HepG2 (cell line): ENCODE data around the gene PAQR3. TPM values are rescaled to one million over a fixed set of nuclear protein-coding genes. Genes with fewer than 3 reads are reported as not detected.
A peak's percentile ranks its signal among the peaks of the same experiment; 100 is the strongest.

ENCODE experiments used
- ATAC-seq: fragments of 200-7000 bp; cut with Tn5 transposase; 3 replicates; pipeline ENCODE4 v1.9.1; 2020; ENCODE audit warnings: mild to moderate bottlenecking, moderate library complexity
- Bru-seq: library from RNA; stranded (reverse); fragments of 400-500 nt; gene quantifications from one replicate; lab custom pipeline; 2021; lab: Mats Ljungman, UMichigan
- BruChase-seq, 2 experiments: library from RNA; stranded (reverse); fragments of 400-500 nt; gene quantifications; one replicate each; lab custom pipeline; 2021; lab: Mats Ljungman, UMichigan
- BruUV-seq: library from RNA; stranded (reverse); fragments of 400-500 nt; replicated peaks from 2 replicates; lab custom pipeline; 2021; lab: Mats Ljungman, UMichigan
- CTCF ChIA-PET: fragments of 300-600 bp; formaldehyde crosslinking; extraction: SDS; loops from one replicate; lab custom pipeline; 2021; ENCODE audit warnings: low total read pairs, inconsistent platforms, low intra/inter-chr PET ratio; lab: Yijun Ruan, JAX
- POLR2A ChIA-PET: fragments of 350-600 bp; sonication (Branson Sonifier 250); formaldehyde crosslinking; loops from one replicate; lab custom pipeline; 2020; ENCODE audit warnings: antibody characterized with exemption, inconsistent platforms; lab: Yijun Ruan, JAX
- DNase-seq: peaks from one replicate; pipeline ENCODE4 v3.0.0-alpha.2; 2015; ENCODE audit warnings: low spot score
- FAIRE-seq: peaks from 3 replicates; lab custom pipeline; 2011; peaks lifted over from hg19 to GRCh38; lab: Jason Lieb, UNC
- H2AFZ ChIP-seq: one replicate; pipeline ENCODE4 v1.6.1; 2011; ENCODE audit warnings: low read length, inconsistent platforms
- H3K27ac ChIP-seq: fragments of 300-600 bp; 3 replicates; pipeline ENCODE4 v1.8.0; 2011; ENCODE audit warnings: mixed run types, mild to moderate bottlenecking, mixed read lengths, low read length, inconsistent platforms; ENCODE audit not compliant: insufficient read depth; ENCODE audit errors: extremely low read length
- H3K27me3 ChIP-seq, 2 experiments: fragments of 200-600 bp in 1 of 2; 2 replicates in 1 of 2; 3 replicates in 1 of 2; pipeline versions ENCODE4 v1.6.0 to v1.8.0; 2011; ENCODE audit warnings: low read length in 2 of 2, mild to moderate bottlenecking in 2 of 2, moderate library complexity in 2 of 2, inconsistent platforms in 1 of 2; ENCODE audit not compliant: insufficient read depth in 2 of 2, control insufficient read depth in 1 of 2
- H3K36me3 ChIP-seq, 2 experiments: fragments of 200-600 bp in 1 of 2; replicated peaks in 1 of 2; 2 replicates in 1 of 2; 3 replicates in 1 of 2; pipeline versions ENCODE4 v1.5.1 to v1.8.0; 2011; ENCODE audit warnings: low read length in 2 of 2, inconsistent platforms in 1 of 2; ENCODE audit not compliant: insufficient read depth in 2 of 2, control insufficient read depth in 1 of 2
- H3K4me1 ChIP-seq: 2 replicates; pipeline ENCODE4 v1.5.1; 2012; ENCODE audit warnings: low read length, inconsistent platforms; ENCODE audit not compliant: insufficient read depth
- H3K4me2 ChIP-seq: 2 replicates; pipeline ENCODE4 v1.6.0; 2011; ENCODE audit warnings: low read depth, low read length, inconsistent platforms
- H3K4me3 ChIP-seq, 3 experiments: fragments of 200-600 bp in 1 of 3; sonication (generic), shearing (Covaris generic) in 1 of 3; replicated peaks in 1 of 3; 2 replicates each; pipeline ENCODE4 v1.5.1; 2011 to 2016; ENCODE audit warnings: low read length in 3 of 3, inconsistent platforms in 2 of 3, low read depth in 2 of 3, mild to moderate bottlenecking in 2 of 3, control low read depth in 1 of 3, mixed read lengths in 1 of 3; ENCODE audit not compliant: insufficient read depth in 1 of 3
- H3K79me2 ChIP-seq: one replicate; pipeline ENCODE4 v1.6.1; 2011; ENCODE audit warnings: low read length, inconsistent platforms; ENCODE audit not compliant: insufficient read depth
- H3K9ac ChIP-seq: 2 replicates; pipeline ENCODE4 v1.6.0; 2011; ENCODE audit warnings: mild to moderate bottlenecking, low read depth, low read length, inconsistent platforms; ENCODE audit not compliant: insufficient read depth
- H3K9me3 ChIP-seq: 2 replicates; pipeline ENCODE4 v1.5.1; 2012; ENCODE audit warnings: mild to moderate bottlenecking, low read length
- H4K20me1 ChIP-seq: 2 replicates; pipeline ENCODE4 v1.6.0; 2011; ENCODE audit warnings: inconsistent platforms, mild to moderate bottlenecking, low read length, moderate library complexity; ENCODE audit not compliant: insufficient read depth
- HES4 ChIP-seq: sonication (generic); formaldehyde crosslinking; IDR thresholded peaks from 2 replicates; pipeline ENCODE4 v1.9.0; 2021; ENCODE audit warnings: mild to moderate bottlenecking, missing genetic modification reagents, borderline replicate concordance
- HIVEP1 ChIP-seq: sonication (generic); formaldehyde crosslinking; IDR thresholded peaks from 2 replicates; pipeline ENCODE4 v1.4.0; 2020; ENCODE audit warnings: mild to moderate bottlenecking, missing genetic modification reagents
- HOXA3 ChIP-seq: sonication (generic); formaldehyde crosslinking; IDR thresholded peaks from 2 replicates; pipeline ENCODE4 v1.5.0; 2020; ENCODE audit warnings: missing genetic modification reagents
- KLF13 ChIP-seq: sonication (generic); formaldehyde crosslinking; IDR thresholded peaks from 2 replicates; pipeline ENCODE4 v1.4.0; 2020; ENCODE audit warnings: mild to moderate bottlenecking, missing genetic modification reagents
- NCOA5 ChIP-seq: sonication (generic); formaldehyde crosslinking; IDR thresholded peaks from 2 replicates; pipeline ENCODE4 v1.4.0; 2020; ENCODE audit warnings: missing genetic modification reagents
- NR2F6 ChIP-seq, 2 experiments: IDR thresholded peaks; 2 replicates each; pipeline ENCODE4 v1.6.1; 2016; ENCODE audit warnings: antibody characterized with exemption in 1 of 2, mild to moderate bottlenecking in 1 of 2
- PHF20 ChIP-seq: sonication (generic); formaldehyde crosslinking; IDR thresholded peaks from 2 replicates; pipeline ENCODE4 v1.5.0; 2020; ENCODE audit warnings: mild to moderate bottlenecking, missing genetic modification reagents
- SALL1 ChIP-seq: sonication (generic); formaldehyde crosslinking; IDR thresholded peaks from 2 replicates; pipeline ENCODE4 v1.8.0; 2022; ENCODE audit warnings: mild to moderate bottlenecking, missing genetic modification reagents
- SAP130 ChIP-seq: IDR thresholded peaks from 2 replicates; pipeline ENCODE4 v1.6.1; 2016; ENCODE audit warnings: low read depth
- UBTF ChIP-seq: sonication (generic); formaldehyde crosslinking; IDR thresholded peaks from 2 replicates; pipeline ENCODE4 v1.4.0; 2020; ENCODE audit warnings: mild to moderate bottlenecking, missing genetic modification reagents
- ZNF329 ChIP-seq: sonication (generic); formaldehyde crosslinking; IDR thresholded peaks from 2 replicates; pipeline ENCODE4 v1.9.0; 2021; ENCODE audit warnings: low read depth, mild to moderate bottlenecking, missing genetic modification reagents
- ZNF441 ChIP-seq: sonication (generic); formaldehyde crosslinking; IDR thresholded peaks from 2 replicates; pipeline ENCODE4 v1.7.0; 2021; ENCODE audit warnings: missing genetic modification reagents, borderline replicate concordance
- ZNF749 ChIP-seq: sonication (generic); formaldehyde crosslinking; IDR thresholded peaks from 2 replicates; pipeline ENCODE4 v1.8.0; 2022; ENCODE audit warnings: mild to moderate bottlenecking, missing genetic modification reagents, moderate library complexity, borderline replicate concordance
- ZNF768 ChIP-seq: sonication (generic); formaldehyde crosslinking; IDR thresholded peaks from 2 replicates; pipeline ENCODE4 v1.4.0; 2020; ENCODE audit warnings: missing genetic modification reagents
- ZNF781 ChIP-seq: sonication (generic); formaldehyde crosslinking; IDR thresholded peaks from 2 replicates; pipeline ENCODE4 v1.5.1; 2020; ENCODE audit warnings: borderline replicate concordance, mild to moderate bottlenecking, missing genetic modification reagents; ENCODE audit errors: not compliant biosample characterization
- WGBS: methylation state at CpG from one replicate; pipeline ENCODE4 v1.1.6; 2017; ENCODE audit warnings: low lambda C conversion rate; 5-methylcytosine and 5-hydroxymethylcytosine counted together
- in situ Hi-C: cut with HindIII; loops from 2 replicates; pipeline ENCODE4 v1.10.0; 2017; ENCODE audit warnings: low pct_unique_long_range_greater_than_20kb; ENCODE audit not compliant: extremely low pct_ligation_motif_present
- intact Hi-C: fragments of 100-400 bp; cut with micrococcal nuclease; formaldehyde crosslinking; loops from one replicate; pipeline ENCODE4 v1.10.0; 2022; ENCODE audit not compliant: unreplicated experiment
- long read RNA-seq, 2 experiments: library from RNA in 1 of 2; library from polyadenylated mRNA in 1 of 2; stranded (forward) in 1 of 2; unstranded in 1 of 2; transcript quantifications; one replicate each; pipeline ENCODE4 v2.0.0, GENCODE V29; 2019 to 2022
- polyA minus RNA-seq, 3 experiments: library from RNA; depleted of rRNA, polyadenylated mRNA; stranded (reverse); fragments of >200 nt; gene quantifications; 2 replicates each; pipeline ENCODE4 v1.2.3, GENCODE V29; 2011; ENCODE audit warnings: low replicate concordance in 1 of 3
- polyA plus RNA-seq, 8 experiments: library from polyadenylated mRNA; depleted of rRNA in 3 of 8; stranded (reverse) in 7 of 8; unstranded in 1 of 8; fragments of >200 nt; fragmentation: Illumina TruSeq in 4 of 8; extraction: Trizol in 4 of 8; gene quantifications; 2 replicates each; pipeline versions ENCODE4 v1.2.1 to v1.2.3, GENCODE V29; 2011 to 2016; ENCODE audit warnings: low read depth in 4 of 8, missing spikeins in 1 of 8, mixed read lengths in 1 of 8; ENCODE audit not compliant: insufficient read depth in 1 of 8
- total RNA-seq, 5 experiments: library from RNA; depleted of rRNA; stranded (reverse); fragments of >200 nt; fragmentation: Illumina TruSeq; extraction: Trizol; gene quantifications; 2 replicates each; pipeline ENCODE4 v1.2.3, GENCODE V29; 2016; ENCODE audit warnings: low read depth in 1 of 5

PAQR3 gene, protein sequence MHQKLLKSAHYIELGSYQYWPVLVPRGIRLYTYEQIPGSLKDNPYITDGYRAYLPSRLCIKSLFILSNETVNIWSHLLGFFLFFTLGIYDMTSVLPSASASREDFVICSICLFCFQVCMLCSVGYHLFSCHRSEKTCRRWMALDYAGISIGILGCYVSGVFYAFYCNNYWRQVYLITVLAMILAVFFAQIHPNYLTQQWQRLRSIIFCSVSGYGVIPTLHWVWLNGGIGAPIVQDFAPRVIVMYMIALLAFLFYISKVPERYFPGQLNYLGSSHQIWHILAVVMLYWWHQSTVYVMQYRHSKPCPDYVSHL
- 9.3 and 9.9 TPM in 2 replicates for total RNA-seq (2016; rRNA removed; fragmentation: Illumina TruSeq; extraction: Trizol)
- 2.2 and 3.3 TPM in 2 replicates for total RNA-seq (2016; cell fraction: cytosol; rRNA removed; fragmentation: Illumina TruSeq; extraction: Trizol; ENCODE audit: low read depth)
- total RNA-seq (2016; cell fraction: insoluble cytoplasmic fraction; rRNA removed; fragmentation: Illumina TruSeq; extraction: Trizol): 9.7 and 12.2 TPM in 2 replicates
- total RNA-seq (2016; cell fraction: membrane; rRNA removed; fragmentation: Illumina TruSeq; extraction: Trizol): 11.6 and 11.7 TPM in 2 replicates
- 11.1 and 12.1 TPM in 2 replicates for total RNA-seq (2016; cell fraction: nucleus; rRNA removed; fragmentation: Illumina TruSeq; extraction: Trizol)
- polyA plus RNA-seq (2011; rRNA removed): 12.1 and 13.6 TPM in 2 replicates
- 6.5 and 10.8 TPM in 2 replicates for polyA plus RNA-seq (2011; cell fraction: cytosol; rRNA removed)
- 10.4 and 10.5 TPM in 2 replicates for polyA plus RNA-seq (2011; cell fraction: nucleus; rRNA removed)
- 8.1 TPM in 2 replicates for polyA plus RNA-seq (2012)
- 2.2 and 2.8 TPM in 2 replicates for polyA plus RNA-seq (2016; cell fraction: cytosol; fragmentation: Illumina TruSeq; extraction: Trizol; ENCODE audit: low read depth)
- polyA plus RNA-seq (2016; cell fraction: insoluble cytoplasmic fraction; fragmentation: Illumina TruSeq; extraction: Trizol; ENCODE audit: low read depth): 11.3 and 11.5 TPM in 2 replicates
- polyA plus RNA-seq (2016; cell fraction: membrane; fragmentation: Illumina TruSeq; extraction: Trizol; ENCODE audit: low read depth): 8.0 and 9.2 TPM in 2 replicates
- polyA plus RNA-seq (2016; cell fraction: nucleus; fragmentation: Illumina TruSeq; extraction: Trizol; ENCODE audit: insufficient read depth, low read depth): 11.4 and 12.5 TPM in 2 replicates
- polyA minus RNA-seq (2011; rRNA and poly(A)+ RNA removed; ENCODE audit: low replicate concordance): 22.4 and 24.2 TPM in 2 replicates
- 13.6 and 13.8 TPM in 2 replicates for polyA minus RNA-seq (2011; cell fraction: cytosol; rRNA and poly(A)+ RNA removed)
- polyA minus RNA-seq (2011; cell fraction: nucleus; rRNA and poly(A)+ RNA removed): 33.2 and 36.2 TPM in 2 replicates
- percentile 56 among the genes with signal in this experiment for Bru-seq, nascent RNA
- percentile 56 among the genes with signal in this experiment for BruChase-seq, experiment 1, labeled RNA remaining after a 6-hour chase
- BruChase-seq, experiment 2, labeled RNA remaining after a 2-hour chase: percentile 50 among the genes with signal in this experiment
- long read RNA-seq, experiment 1, partial matches to known transcripts: 0 of 1 reads
- long read RNA-seq, experiment 1, other reads (novel, unspliced or antisense): 1 of 1 reads
- long read RNA-seq, experiment 2, partial matches to known transcripts: 0 of 13 reads
- long read RNA-seq, experiment 2, other reads (novel, unspliced or antisense): 13 of 13 reads

DNA sequence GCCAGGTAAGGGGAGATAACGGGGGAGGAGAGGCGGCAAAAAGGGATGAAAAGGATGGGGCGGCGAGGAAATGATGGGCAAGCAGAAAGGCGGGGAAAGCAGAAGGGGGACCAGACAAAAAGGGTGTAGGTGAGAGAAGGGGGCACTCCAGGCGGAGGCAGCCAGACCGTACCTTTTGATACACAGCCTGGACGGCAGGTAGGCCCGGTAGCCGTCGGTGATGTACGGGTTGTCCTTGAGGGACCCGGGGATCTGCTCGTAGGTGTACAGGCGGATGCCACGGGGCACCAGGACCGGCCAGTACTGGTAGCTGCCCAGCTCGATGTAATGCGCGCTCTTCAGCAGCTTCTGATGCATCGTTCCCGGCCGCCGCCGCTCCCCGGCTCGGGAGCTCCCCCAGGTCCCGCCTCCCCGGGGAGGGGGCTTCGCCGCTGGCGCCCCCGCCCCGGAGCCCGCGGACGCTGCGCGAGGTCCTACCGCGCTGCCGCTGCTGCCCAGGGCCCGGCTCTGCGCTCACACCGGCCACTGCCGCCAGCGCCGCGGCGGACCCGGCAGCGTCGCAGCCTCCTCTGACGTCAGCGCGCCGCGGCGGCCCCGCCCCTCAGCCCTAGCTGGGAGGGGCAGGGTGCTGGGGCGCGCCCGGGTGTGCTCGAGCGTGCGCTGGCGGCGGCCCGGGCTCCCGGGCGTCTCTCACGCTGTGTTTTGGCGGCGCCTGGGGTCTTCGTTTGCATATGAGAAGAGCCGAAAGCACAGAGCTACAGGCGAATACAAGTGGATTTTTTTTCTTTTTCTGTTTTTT, at the start of gene PAQR3:
PAQR3 (minus strand) TSS at position 571 of the 799 bp plus-strand sequence; CDS start at position 357, 214 bp downstream.
- peak within 1 kb of the TSS; percentile 74 to 97 (median 76) for H3K4me3 ChIP-seq
- no peaks in the 10 kb centered on the region for H3K9me3 ChIP-seq
- no peaks in the 10 kb centered on the region for H3K79me2 ChIP-seq
- ATAC-seq: peak; percentile 99
- H4K20me1 ChIP-seq: no peaks in the 10 kb centered on the region
- peak within 1 kb of the TSS; percentile 97 for H2AFZ ChIP-seq
- peak within 1 kb of the TSS; percentile 90 for H3K4me2 ChIP-seq
- H3K4me1 ChIP-seq: peaks cover 53% of the 10 kb centered on the region
- no TSS peak for BruUV-seq
- no peak within 1 kb of the TSS for H3K27ac ChIP-seq
- intact Hi-C loops: no loop called here
- WGBS: 3% methylated on average over 22 of the region's 77 CpGs
- in situ Hi-C loops: no loop called here
- peaks cover 0 to 15% of the 10 kb centered on the region in 2 experiments; a peak in 3 of 5 replicates for H3K27me3 ChIP-seq
- peak; percentile 59 for DNase-seq
- no peaks in the 10 kb centered on the region for H3K36me3 ChIP-seq
- H3K9ac ChIP-seq: peak within 1 kb of the TSS; percentile 82
- no peak for FAIRE-seq
- ChIA-PET POLR2A (interaction anchor here (0.8 to 0.9 kb wide), 2 partner anchors 12 to 163 kb away, joined by 3 read pairs; partner anchors contain the start of gene BMP2K), CTCF (no interaction called here)
- TF ChIP-seq HES4 (CRISPR knock-in tag) (no peak), ZNF749 (CRISPR knock-in tag) (0 out of 2 replicates have a peak, but pooled peaks have one; percentile 35), HIVEP1 (CRISPR knock-in tag) (no peak), ZNF768 (CRISPR knock-in tag) (peak; percentile 38; the same call in 1 of the 2 replicates), NCOA5 (CRISPR knock-in tag) (no peak), PHF20 (CRISPR knock-in tag) (peak; percentile 28; the same call in 1 of the 2 replicates), NR2F6 (IDR thresholded peaks at IDR 0.05) (no peak), NR2F6 (CRISPR knock-in tag; IDR thresholded peaks at IDR 0.05) (no peak), ZNF781 (no peak), ZNF441 (peak; percentile 30; the same call in 1 of the 2 replicates), KLF13 (CRISPR knock-in tag) (no peak), SAP130 (peak; percentile 73), UBTF (CRISPR knock-in tag) (peak; percentile 42; the same call in 1 of the 2 replicates), HOXA3 (CRISPR knock-in tag) (peak; percentile 91), SALL1 (CRISPR knock-in tag) (peak; percentile 20; the same call in 1 of the 2 replicates), ZNF329 (0 out of 2 replicates have a peak, but pooled peaks have one; percentile 57)
